HCT116 (cell line): ENCODE results near the gene DCDC2. TPM values are rescaled to one million over a fixed set of nuclear protein-coding genes. Genes with fewer than 3 reads are reported as not detected.
"Not testable (repeated sequence)": the region's sequence is repeated elsewhere in the genome, so short reads cannot be mapped to it uniquely, and the experiment has no call there.

Source experiments
- ATAC-seq: fragments of 200-7000 bp; cut with Tn5 transposase; 2 replicates; pipeline ENCODE4 v1.9.1; 2020; ENCODE audit warnings: mild to moderate bottlenecking, moderate library complexity
- BruUV-seq: library from RNA; stranded (reverse); fragments of 400-500 nt; replicated peaks from 2 replicates; lab custom pipeline; 2021; lab: Mats Ljungman, UMichigan
- CTCF ChIA-PET: fragments of 300-600 bp; sonication (Branson Sonifier 250); formaldehyde crosslinking; loops from one replicate; lab custom pipeline; 2021; ENCODE audit warnings: antibody characterized with exemption; lab: Charles Lee
- POLR2A ChIA-PET: fragments of 300-600, 350-600 bp; sonication (Branson Sonifier 250); formaldehyde crosslinking; loops from one replicate; lab custom pipeline; 2021; ENCODE audit warnings: antibody characterized with exemption; lab: Charles Lee
- RAD21 ChIA-PET, 2 experiments: fragments of 300-600 bp; sonication (Branson Sonifier 250); formaldehyde crosslinking; loops; one replicate each; lab custom pipeline; 2023; ENCODE audit warnings: low total read pairs in 2 of 2; ENCODE audit not compliant: uncharacterized antibody in 2 of 2, unreplicated experiment in 2 of 2, low non-redundant PET in 1 of 2; lab: Charles Lee
- DNase-seq: peaks from one replicate; pipeline ENCODE4 v3.0.0-alpha.2; 2010; ENCODE audit warnings: low read depth, low spot score
- H2AFZ ChIP-seq: fragments of 200-600 bp; shearing (Covaris generic), sonication (generic); 2 replicates; pipeline ENCODE4 v1.6.1; 2017; ENCODE audit warnings: low read depth, mixed run types, mixed read lengths, antibody characterized with exemption, low read length; ENCODE audit not compliant: poor library complexity, severe bottlenecking
- H3K27ac ChIP-seq: 2 replicates; pipeline ENCODE4 v1.5.1; 2012; ENCODE audit warnings: low read depth, low read length
- H3K27me3 ChIP-seq: fragments of 200-600 bp; sonication (generic); 2 replicates; pipeline ENCODE4 v1.6.1; 2016; ENCODE audit warnings: mixed run types, low read length, mixed read lengths; ENCODE audit not compliant: insufficient read depth
- H3K36me3 ChIP-seq, 2 experiments: fragments of 200-500 bp in 1 of 2; fragments of 200-600 bp in 1 of 2; sonication (Bioruptor generic) in 1 of 2; sonication (generic) in 1 of 2; 2 replicates each; pipeline versions ENCODE4 v1.5.1 to v1.6.1; 2014 to 2016; ENCODE audit warnings: low read length in 2 of 2, inconsistent platforms in 1 of 2, mixed read lengths in 1 of 2, mixed run types in 1 of 2; ENCODE audit not compliant: insufficient read depth in 2 of 2, control insufficient read depth in 1 of 2
- H3K4me1 ChIP-seq, 2 experiments: fragments of 200-600 bp in 1 of 2; sonication (generic) in 1 of 2; 2 replicates each; pipeline versions ENCODE4 v1.5.1 to v1.6.1; 2012 to 2017; ENCODE audit warnings: low read length in 2 of 2, inconsistent platforms in 1 of 2, mild to moderate bottlenecking in 1 of 2, mixed read lengths in 1 of 2, mixed run types in 1 of 2, moderate library complexity in 1 of 2; ENCODE audit not compliant: insufficient read depth in 2 of 2, control insufficient read depth in 1 of 2
- H3K4me2 ChIP-seq: fragments of 200-600 bp; sonication (generic); 2 replicates; pipeline ENCODE4 v1.6.1; 2017; ENCODE audit warnings: mixed run types, low read length, mixed read lengths
- H3K4me3 ChIP-seq, 2 experiments: fragments of 200-600 bp in 1 of 2; sonication (generic) in 1 of 2; replicated peaks in 1 of 2; 2 replicates each; pipeline ENCODE4 v1.5.1; 2011 to 2016; ENCODE audit warnings: low read length in 2 of 2, control low read depth in 1 of 2, low read depth in 1 of 2, mild to moderate bottlenecking in 1 of 2, mixed read lengths in 1 of 2, mixed run types in 1 of 2
- H3K79me2 ChIP-seq: fragments of 200-600 bp; sonication (generic); 2 replicates; pipeline ENCODE4 v1.6.1; 2017; ENCODE audit warnings: mild to moderate bottlenecking, mixed run types, low read length, moderate library complexity, mixed read lengths; ENCODE audit not compliant: insufficient read depth
- H3K9ac ChIP-seq: fragments of 200-600 bp; sonication (generic); 2 replicates; pipeline ENCODE4 v1.6.1; 2016; ENCODE audit warnings: low read length, mixed read lengths
- H3K9me2 ChIP-seq: fragments of 200-600 bp; sonication (generic), shearing (Covaris generic); 2 replicates; pipeline ENCODE4 v1.6.1; 2017; ENCODE audit warnings: mixed run types, mild to moderate bottlenecking, moderate library complexity; ENCODE audit not compliant: insufficient read depth
- H3K9me3 ChIP-seq, 2 experiments: fragments of 200-500 bp in 1 of 2; fragments of 200-600 bp in 1 of 2; sonication (Bioruptor generic) in 1 of 2; sonication (generic) in 1 of 2; 2 replicates each; pipeline ENCODE4 v1.6.1; 2014 to 2017; ENCODE audit warnings: low read length in 2 of 2, mixed read lengths in 2 of 2, inconsistent platforms in 1 of 2, low read depth in 1 of 2, mild to moderate bottlenecking in 1 of 2, mixed run types in 1 of 2, moderate library complexity in 1 of 2; ENCODE audit not compliant: control insufficient read depth in 1 of 2, insufficient read depth in 1 of 2
- H4K20me1 ChIP-seq: fragments of 200-600 bp; sonication (generic), shearing (Covaris generic); 2 replicates; pipeline ENCODE4 v1.6.1; 2017; ENCODE audit warnings: mixed run types, mild to moderate bottlenecking, moderate library complexity; ENCODE audit not compliant: insufficient read depth
- CBX3 ChIP-seq: IDR thresholded peaks from 2 replicates; pipeline ENCODE4 v1.6.1; 2012; ENCODE audit warnings: low read depth
- EGR1 ChIP-seq: IDR thresholded peaks from 2 replicates; pipeline ENCODE4 v1.6.1; 2012; ENCODE audit warnings: low read depth
- ELF1 ChIP-seq: IDR thresholded peaks from 2 replicates; pipeline ENCODE4 v1.6.1; 2012; ENCODE audit warnings: low read depth, borderline replicate concordance
- EZH2 ChIP-seq: fragments of 200-600 bp; sonication (generic); IDR thresholded peaks from 2 replicates; pipeline ENCODE4 v1.6.1; 2017; ENCODE audit warnings: antibody characterized with exemption, mixed run types
- FOSL1 ChIP-seq: IDR thresholded peaks from 2 replicates; pipeline ENCODE4 v1.6.1; 2012; ENCODE audit warnings: low read depth
- JUND ChIP-seq: IDR thresholded peaks from 2 replicates; pipeline ENCODE4 v1.6.1; 2012
- MAX ChIP-seq: IDR thresholded peaks from 2 replicates; pipeline ENCODE4 v1.6.1; 2012
- POLR2AphosphoS5 ChIP-seq: IDR thresholded peaks from 2 replicates; pipeline ENCODE4 v1.6.1; 2011; ENCODE audit warnings: mild to moderate bottlenecking, low read depth, low read length, moderate library complexity
- SP1 ChIP-seq: IDR thresholded peaks from 2 replicates; pipeline ENCODE4 v1.6.1; 2012; ENCODE audit warnings: low read depth
- SRF ChIP-seq: IDR thresholded peaks from 2 replicates; pipeline ENCODE4 v1.6.1; 2012; ENCODE audit warnings: low read depth
- TCF7L2 ChIP-seq: IDR thresholded peaks from 2 replicates; pipeline ENCODE4 v1.7.0; 2011; ENCODE audit warnings: borderline replicate concordance, inconsistent platforms; ENCODE audit not compliant: insufficient read depth, insufficient read length; ENCODE audit errors: extremely low read depth
- YY1 ChIP-seq: IDR thresholded peaks from 2 replicates; pipeline ENCODE4 v1.6.1; 2011; ENCODE audit warnings: low read length, low read depth, moderate library complexity, mild to moderate bottlenecking; ENCODE audit not compliant: insufficient replicate concordance; ENCODE audit errors: extremely low read depth
- ZFX ChIP-seq: fragments of 450-650 bp; IDR thresholded peaks from 2 replicates; pipeline ENCODE4 v1.6.1; 2017
- ZNF274 ChIP-seq: fragments of 200-500 bp; sonication (Bioruptor generic); IDR thresholded peaks from 2 replicates; pipeline ENCODE4 v1.6.1; 2014; ENCODE audit warnings: mild to moderate bottlenecking, low read depth, low read length, inconsistent platforms
- intact Hi-C: fragments of 100-400 bp; cut with micrococcal nuclease; formaldehyde crosslinking; loops from 2 replicates; pipeline ENCODE4 v1.10.0; 2022
- total RNA-seq: library from RNA; stranded (reverse); gene quantifications from one replicate; pipeline ENCODE4 v1.2.1, GENCODE V29; 2021; ENCODE audit not compliant: unreplicated experiment

The DCDC2 gene
- total RNA-seq, 1 experiment from 2014 or later, result 0.17 TPM

DNA sequence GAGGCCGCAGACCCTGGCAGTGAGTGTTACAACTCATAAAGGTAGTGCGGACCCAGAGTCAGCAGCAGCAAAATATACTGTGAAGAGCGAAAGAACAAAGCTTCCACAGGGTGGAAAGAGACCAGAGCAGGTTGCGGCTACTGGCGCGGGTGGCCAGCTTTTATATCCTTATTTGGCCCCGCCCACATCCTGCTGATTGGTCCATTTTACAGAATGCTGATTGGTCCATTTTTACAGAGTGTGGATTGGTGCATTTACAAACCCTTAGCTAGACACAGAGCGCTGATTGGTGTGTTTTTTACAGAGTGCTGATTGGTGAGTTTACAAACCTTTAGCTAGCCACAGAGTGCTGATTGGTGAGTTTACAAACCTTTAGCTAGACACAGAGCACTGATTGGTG, 215.1 kb downstream of the DCDC2 start:
- H3K9ac ChIP-seq, H3K4me3 ChIP-seq, H3K4me2 ChIP-seq, H3K27ac ChIP-seq, DNase-seq, RAD21 ChIA-PET, H3K79me2 ChIP-seq, POLR2A ChIA-PET, CTCF ChIA-PET, H2AFZ ChIP-seq, ATAC-seq, H3K9me2 ChIP-seq, H3K4me1 ChIP-seq, intact Hi-C loops, H3K27me3 ChIP-seq, H3K9me3 ChIP-seq, BruUV-seq, H3K36me3 ChIP-seq, H4K20me1 ChIP-seq: not testable (repeated sequence)

GRCh38 chr6:24140591-24140990, 217.3 kb downstream of the DCDC2 start:
- RAD21 ChIA-PET, result no interaction called here
- no peak overlapping the region for H3K4me2 ChIP-seq
- H3K79me2 ChIP-seq, result no peaks in the 10 kb centered on the region
- ATAC-seq, result no peak
- H3K9me3 ChIP-seq, result no peaks in the 10 kb centered on the region
- POLR2A ChIA-PET, result no interaction called here
- H3K9me2 ChIP-seq, result no peaks in the 10 kb centered on the region
- no peaks in the 10 kb centered on the region for H4K20me1 ChIP-seq
- H3K4me3 ChIP-seq, result no peak overlapping the region
- H2AFZ ChIP-seq, result no peak overlapping the region
- H3K27me3 ChIP-seq, result no peaks in the 10 kb centered on the region; the same call in 1 of the 2 replicates
- no peaks in the 10 kb centered on the region for H3K4me1 ChIP-seq
- DNase-seq, result no peak
- no peak overlapping the region for H3K27ac ChIP-seq
- intact Hi-C loops, result no loop called here
- H3K9ac ChIP-seq, result no peak overlapping the region
- H3K36me3 ChIP-seq, result no peaks in the 10 kb centered on the region
- TF ChIP-seq EGR1, result no peak
- no TSS peak for BruUV-seq
- CTCF ChIA-PET, result no interaction called here

DNA sequence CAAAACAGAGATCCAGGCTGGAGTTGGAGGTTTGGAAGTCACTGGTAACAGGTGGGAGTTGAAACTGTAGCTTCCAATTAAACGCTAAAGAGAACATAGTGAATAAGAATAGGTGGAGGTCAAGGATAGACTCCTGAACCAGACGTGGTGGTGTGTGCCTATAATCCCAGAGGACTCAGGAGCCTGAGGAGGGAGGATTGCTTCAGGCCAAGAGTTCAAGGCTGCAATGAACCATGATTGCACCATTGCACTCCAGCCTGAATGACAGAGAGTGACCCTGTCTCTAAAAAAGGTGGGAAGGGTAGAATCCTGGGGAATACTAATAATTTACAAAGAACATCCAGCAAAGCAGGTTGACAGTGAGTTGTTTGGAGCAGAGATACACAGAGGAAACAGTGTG, 218.2 kb downstream of the DCDC2 start:
- intact Hi-C loops, result no loop called here
- RAD21 ChIA-PET, result no interaction called here
- TF ChIP-seq JUND (no peak), YY1 (no peak), CBX3 (no peak), ELF1 (no peak), FOSL1 (no peak), SP1 (no peak), SRF (no peak), ZNF274 (no peak), TCF7L2 (no peak), EZH2 (no peak), POLR2AphosphoS5 (no peak), EGR1 (no peak), MAX (no peak), ZFX (no peak)

More for the DNA sequence above, 218.2 kb downstream of the DCDC2 start:
- no peaks in the 10 kb centered on the region for H4K20me1 ChIP-seq
- ChIA-PET CTCF (no interaction called here), POLR2A (no interaction called here)
- H3K9me3 ChIP-seq, result no peaks in the 10 kb centered on the region
- DNase-seq, result no peak
- H2AFZ ChIP-seq, result no peak overlapping the region
- H3K36me3 ChIP-seq, result no peaks in the 10 kb centered on the region
- H3K27ac ChIP-seq, result no peak overlapping the region
- H3K9ac ChIP-seq, result no peak overlapping the region
- H3K4me3 ChIP-seq, result no peak overlapping the region
- no peaks in the 10 kb centered on the region; the same call in 1 of the 2 replicates for H3K27me3 ChIP-seq
- no TSS peak for BruUV-seq
- no peak for ATAC-seq
- H3K9me2 ChIP-seq, result no peaks in the 10 kb centered on the region
- H3K4me1 ChIP-seq, result no peaks in the 10 kb centered on the region
- H3K79me2 ChIP-seq, result no peaks in the 10 kb centered on the region
- H3K4me2 ChIP-seq, result no peak overlapping the region
